ENCODE data around the gene PEAK1. TPM values are rescaled to one million over a fixed set of nuclear protein-coding genes. Genes with fewer than 3 reads are reported as not detected.

The PEAK1 gene
- total and polyA plus RNA-seq, 2 experiments from 2014 or later, result 15.8 to 42.0 TPM

DNA sequence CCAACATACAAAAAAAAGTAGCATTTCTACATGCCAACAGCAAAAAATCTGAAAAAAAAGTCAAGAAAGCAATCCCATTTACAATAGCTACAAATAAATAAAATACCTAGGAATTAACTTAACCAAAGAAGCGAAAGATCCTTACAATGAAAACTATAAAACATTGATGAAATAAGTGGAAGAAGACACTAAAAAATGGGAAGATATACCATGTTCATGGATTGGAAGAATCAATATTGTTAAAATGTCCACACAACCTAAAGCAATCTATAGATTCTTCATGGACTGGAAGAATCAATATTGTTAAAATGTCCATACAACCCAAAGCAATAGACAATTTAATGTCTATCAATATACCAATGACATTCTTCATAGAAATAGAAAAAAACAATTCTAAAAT lies 21.0 kb downstream of the PEAK1 start:
- Histone ChIP-seq H3K4me3 (no peak overlapping the region), H3K4me1 (ENCODE audit: low read depth) (no peaks in the 10 kb centered on the region), H3K27ac (no peak overlapping the region), H3K27me3 (no peaks in the 10 kb centered on the region), H3K9me3 (ENCODE audit: low read depth) (no peaks in the 10 kb centered on the region), H3K36me3 (no peaks in the 10 kb centered on the region)
- DNase-seq (ENCODE audit: low read depth in 1 of 2, low spot score in 1 of 2), result no peak
- TF ChIP-seq, protein P1, sequence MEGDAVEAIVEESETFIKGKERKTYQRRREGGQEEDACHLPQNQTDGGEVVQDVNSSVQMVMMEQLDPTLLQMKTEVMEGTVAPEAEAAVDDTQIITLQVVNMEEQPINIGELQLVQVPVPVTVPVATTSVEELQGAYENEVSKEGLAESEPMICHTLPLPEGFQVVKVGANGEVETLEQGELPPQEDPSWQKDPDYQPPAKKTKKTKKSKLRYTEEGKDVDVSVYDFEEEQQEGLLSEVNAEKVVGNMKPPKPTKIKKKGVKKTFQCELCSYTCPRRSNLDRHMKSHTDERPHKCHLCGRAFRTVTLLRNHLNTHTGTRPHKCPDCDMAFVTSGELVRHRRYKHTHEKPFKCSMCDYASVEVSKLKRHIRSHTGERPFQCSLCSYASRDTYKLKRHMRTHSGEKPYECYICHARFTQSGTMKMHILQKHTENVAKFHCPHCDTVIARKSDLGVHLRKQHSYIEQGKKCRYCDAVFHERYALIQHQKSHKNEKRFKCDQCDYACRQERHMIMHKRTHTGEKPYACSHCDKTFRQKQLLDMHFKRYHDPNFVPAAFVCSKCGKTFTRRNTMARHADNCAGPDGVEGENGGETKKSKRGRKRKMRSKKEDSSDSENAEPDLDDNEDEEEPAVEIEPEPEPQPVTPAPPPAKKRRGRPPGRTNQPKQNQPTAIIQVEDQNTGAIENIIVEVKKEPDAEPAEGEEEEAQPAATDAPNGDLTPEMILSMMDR (IDR thresholded peaks at IDR 0.05; ENCODE audit: low read depth, low read length), result no peak

DNA sequence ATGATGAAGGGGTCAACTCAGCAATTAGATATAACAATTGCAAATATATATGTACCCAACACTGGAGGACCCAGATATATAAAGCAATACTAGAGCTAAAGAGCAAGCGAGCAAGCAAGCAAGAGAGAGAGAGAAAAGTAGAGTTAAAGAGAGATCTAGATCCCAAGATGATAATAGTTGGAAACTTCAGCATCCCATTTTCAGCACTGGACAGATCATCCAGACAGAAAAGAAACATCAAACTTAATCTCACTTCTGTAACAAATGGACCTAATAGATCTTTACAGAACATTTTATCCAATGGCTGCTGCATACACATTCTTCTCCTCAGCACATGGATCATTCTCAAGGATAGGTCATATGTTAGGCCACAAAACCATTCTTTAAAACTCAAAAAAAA lies 23.2 kb downstream of the PEAK1 start:
- H3K4me1 ChIP-seq (ENCODE audit: low read depth), result peaks cover 2% of the 10 kb centered on the region
- TF ChIP-seq, protein P1 (IDR thresholded peaks at IDR 0.05; ENCODE audit: low read depth, low read length), result no peak
- no peak for DNase-seq (ENCODE audit: low read depth in 1 of 2, low spot score in 1 of 2)
- H3K9me3 ChIP-seq (ENCODE audit: low read depth), result no peaks in the 10 kb centered on the region
- no peak overlapping the region for H3K27ac ChIP-seq
- H3K4me3 ChIP-seq, result no peak overlapping the region
- no peaks in the 10 kb centered on the region for H3K36me3 ChIP-seq
- no peaks in the 10 kb centered on the region for H3K27me3 ChIP-seq

DNA sequence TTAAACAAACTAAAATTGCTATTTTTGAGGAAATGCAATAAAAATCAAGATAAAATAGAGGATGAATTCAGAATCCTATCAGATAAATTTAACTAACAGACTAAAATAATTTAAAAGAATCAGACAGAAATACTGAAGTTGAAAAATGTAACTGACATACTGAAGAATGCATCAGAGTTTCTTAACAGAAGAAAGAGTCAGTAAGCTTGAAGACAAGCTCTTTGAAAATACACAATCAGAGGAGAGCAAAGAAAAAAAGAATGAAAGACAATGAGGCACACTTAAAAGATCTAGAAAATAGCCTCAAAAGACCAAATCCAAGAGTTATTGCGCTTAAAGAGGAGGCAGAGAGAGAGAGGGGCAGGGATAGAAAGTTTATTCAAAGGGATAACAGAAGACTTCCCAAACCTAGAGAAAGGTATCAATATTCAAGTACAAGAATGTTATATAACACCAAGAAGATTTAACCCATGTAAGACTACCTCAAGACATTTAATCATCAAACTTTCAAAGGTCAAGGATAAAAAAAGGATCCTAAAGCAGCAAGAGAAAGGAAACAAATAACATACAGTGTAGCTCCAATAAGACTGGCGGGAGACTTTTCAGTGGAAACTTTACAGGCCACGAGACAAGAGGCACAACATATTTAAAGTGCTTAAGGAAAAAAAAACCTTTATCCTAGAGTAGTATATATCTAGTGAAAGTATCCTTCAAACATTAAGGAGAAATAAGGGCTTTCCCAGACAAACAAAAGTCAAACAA lies 24.7 kb downstream of the PEAK1 start:
- DNase-seq (ENCODE audit: low read depth in 1 of 2, low spot score in 1 of 2), result no peak
- Histone ChIP-seq H3K27me3 (no peaks in the 10 kb centered on the region), H3K9me3 (ENCODE audit: low read depth) (no peaks in the 10 kb centered on the region), H3K27ac (no peak overlapping the region), H3K4me1 (ENCODE audit: low read depth) (peaks cover 6% of the 10 kb centered on the region), H3K36me3 (no peaks in the 10 kb centered on the region), H3K4me3 (no peak overlapping the region)
- TF ChIP-seq, protein P1 (IDR thresholded peaks at IDR 0.05; ENCODE audit: low read depth, low read length), result no peak

DNA sequence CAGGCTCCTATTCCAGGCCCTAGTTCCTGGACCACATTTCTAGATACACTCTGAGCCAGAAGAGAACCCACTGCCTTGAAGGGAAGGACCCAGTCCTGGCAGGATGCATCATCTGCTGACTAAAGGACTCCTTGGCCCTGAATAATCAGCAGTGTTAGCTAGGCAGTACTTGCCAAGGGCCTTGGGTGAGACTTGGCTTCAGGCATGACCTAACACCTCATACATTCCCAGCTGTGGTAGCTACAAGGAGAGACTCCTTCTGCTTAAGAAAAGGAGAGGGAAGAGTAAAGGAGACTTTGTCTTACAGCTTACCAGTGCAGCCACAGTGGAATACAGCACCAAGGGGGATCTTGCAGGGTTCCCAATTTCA lies 26.4 kb downstream of the PEAK1 start:
- TF ChIP-seq, protein P1 (IDR thresholded peaks at IDR 0.05; ENCODE audit: low read depth, low read length), result no peak
- Histone ChIP-seq H3K9me3 (ENCODE audit: low read depth) (no peaks in the 10 kb centered on the region), H3K27me3 (no peaks in the 10 kb centered on the region), H3K4me1 (ENCODE audit: low read depth) (peaks cover 6% of the 10 kb centered on the region), H3K4me3 (no peak overlapping the region), H3K27ac (no peak overlapping the region), H3K36me3 (no peaks in the 10 kb centered on the region)
- peak in 1 of 2 donors; percentile 29 for DNase-seq (ENCODE audit: low read depth in 1 of 2, low spot score in 1 of 2)

DNA sequence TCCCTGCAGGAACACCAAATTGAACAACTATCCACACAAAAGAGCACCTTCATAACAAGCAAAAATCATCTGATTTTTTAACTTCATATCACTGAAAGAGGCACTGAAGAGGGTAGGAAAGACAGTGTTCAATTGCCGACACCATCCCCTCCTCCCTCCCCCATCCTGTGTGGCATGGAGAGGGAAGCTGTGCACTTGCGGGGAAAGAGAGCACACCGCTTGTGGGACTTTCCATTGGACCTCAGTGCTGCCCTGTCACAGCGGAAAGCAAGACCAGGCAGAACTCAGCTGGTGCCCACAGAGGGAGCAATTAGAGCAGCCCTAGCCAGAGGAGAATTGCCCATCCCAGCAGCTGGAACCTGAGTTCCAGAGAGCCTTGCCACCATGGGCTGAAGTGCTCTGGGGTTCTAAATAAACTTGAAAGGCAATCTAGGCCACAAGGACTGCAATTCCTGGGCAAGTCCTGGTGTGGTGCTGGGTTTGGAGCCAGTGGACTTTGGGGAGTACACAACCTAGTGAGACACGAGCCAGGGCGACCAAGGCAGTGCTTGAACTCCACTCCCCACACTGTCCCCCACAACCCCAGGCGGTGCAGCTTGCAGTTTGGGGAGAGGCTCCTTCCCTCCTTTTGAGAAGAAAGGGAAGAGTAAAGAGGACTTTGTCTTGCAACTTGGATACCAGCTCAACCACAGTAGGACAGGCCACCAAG lies 27.0 kb downstream of the PEAK1 start:
- no peaks in the 10 kb centered on the region for H3K36me3 ChIP-seq
- no peak overlapping the region for H3K27ac ChIP-seq
- H3K9me3 ChIP-seq (ENCODE audit: low read depth), result no peaks in the 10 kb centered on the region
- H3K4me1 ChIP-seq (ENCODE audit: low read depth), result peaks cover 6% of the 10 kb centered on the region
- no peaks in the 10 kb centered on the region for H3K27me3 ChIP-seq
- no peak overlapping the region for H3K4me3 ChIP-seq
- DNase-seq (ENCODE audit: low read depth in 1 of 2, low spot score in 1 of 2), result no peak
- TF ChIP-seq, protein P1 (IDR thresholded peaks at IDR 0.05; ENCODE audit: low read depth, low read length), result no peak

Measured in cardiac muscle cell (in vitro differentiated cells and primary cell).